Measurements from ENCODE around the gene ITPR1.

DNA sequence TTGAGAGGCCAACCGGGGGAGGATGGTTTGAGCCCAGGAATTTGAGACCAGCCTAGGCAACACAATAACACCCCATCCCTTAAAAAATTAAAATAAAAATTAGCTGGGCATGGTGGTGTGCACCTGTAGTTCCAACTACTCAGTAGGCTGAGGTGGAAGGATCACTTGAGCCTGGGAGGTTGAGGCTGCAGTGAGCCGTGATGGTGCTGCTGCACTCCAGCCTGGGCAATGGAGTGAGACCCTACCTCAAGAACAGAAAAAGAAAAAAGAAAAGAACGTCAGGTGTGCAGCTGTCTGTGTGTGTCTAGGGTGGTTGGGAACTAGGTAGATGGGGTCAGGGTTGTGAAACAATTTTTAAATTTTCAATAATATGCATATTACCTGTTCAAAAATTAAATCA, 389.9 kb downstream of the ITPR1 start:
- TF ChIP-seq POLR2A (IDR thresholded peaks at IDR 0.05; ENCODE audit: extremely low read depth, insufficient read length), result no peak
- TF ChIP-seq CTCF (IDR thresholded peaks at IDR 0.05; ENCODE audit: low read depth, low read length), result no peak
- TF ChIP-seq, protein P1, sequence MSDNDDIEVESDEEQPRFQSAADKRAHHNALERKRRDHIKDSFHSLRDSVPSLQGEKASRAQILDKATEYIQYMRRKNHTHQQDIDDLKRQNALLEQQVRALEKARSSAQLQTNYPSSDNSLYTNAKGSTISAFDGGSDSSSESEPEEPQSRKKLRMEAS (IDR thresholded peaks at IDR 0.05; ENCODE audit: low read depth, low read length), result no peak
- no peak for TF ChIP-seq MYC (IDR thresholded peaks at IDR 0.05; ENCODE audit: low read depth, low read length)

Data from NB4 (cell line).